GM19023 (cell line): Measurements from ENCODE around the gene SLC45A3.

Experiments
- ATAC-seq: cut with Tn5 transposase; IDR thresholded peaks from one replicate; pipeline ENCODE4 v1.9.1; 2021; ENCODE audit warnings: mild to moderate bottlenecking, moderate library complexity; ENCODE audit not compliant: unreplicated experiment

The SLC45A3 gene

DNA sequence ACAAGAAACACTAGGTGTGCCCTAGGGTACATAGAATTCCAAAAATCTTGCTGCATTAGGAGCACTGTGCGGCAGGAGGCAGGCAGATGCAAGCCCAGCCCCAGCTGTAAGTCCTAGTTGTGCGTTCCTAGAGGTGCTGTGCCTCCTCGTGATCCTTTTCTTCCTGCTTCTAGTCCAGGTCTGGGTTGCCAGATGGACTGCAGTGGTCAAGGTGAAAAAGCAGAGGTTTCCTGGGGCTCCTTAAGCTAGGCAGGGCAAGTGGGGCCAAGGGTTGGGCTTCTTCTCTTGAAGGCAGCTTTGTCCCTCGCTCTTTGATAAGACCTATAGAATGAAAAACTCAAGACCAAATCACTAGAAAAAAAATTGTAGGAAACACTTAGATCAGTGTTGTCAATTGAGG lies 21.6 kb upstream of the SLC45A3 start:
- ATAC-seq: no peak

DNA sequence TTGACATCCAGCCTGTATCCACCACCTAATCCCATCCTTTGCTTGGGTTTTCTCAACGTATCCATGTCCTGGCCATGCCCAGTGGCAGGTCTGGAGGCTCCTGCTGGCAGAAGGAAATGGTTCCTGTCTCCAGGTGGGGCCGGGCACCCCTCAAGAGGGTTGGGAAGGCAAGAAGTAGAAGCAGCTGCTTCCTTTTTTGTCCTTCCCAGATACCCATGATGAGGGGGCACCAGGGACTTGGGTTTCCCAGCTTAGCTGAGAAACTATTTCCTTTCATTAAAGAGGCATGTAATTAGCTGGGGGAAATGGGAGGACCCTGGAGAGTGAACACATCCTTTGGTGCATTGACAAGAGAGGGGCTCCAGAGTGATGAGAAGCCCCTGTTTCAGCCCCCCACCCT lies 21.1 kb upstream of the SLC45A3 start:
- no peak for ATAC-seq

DNA sequence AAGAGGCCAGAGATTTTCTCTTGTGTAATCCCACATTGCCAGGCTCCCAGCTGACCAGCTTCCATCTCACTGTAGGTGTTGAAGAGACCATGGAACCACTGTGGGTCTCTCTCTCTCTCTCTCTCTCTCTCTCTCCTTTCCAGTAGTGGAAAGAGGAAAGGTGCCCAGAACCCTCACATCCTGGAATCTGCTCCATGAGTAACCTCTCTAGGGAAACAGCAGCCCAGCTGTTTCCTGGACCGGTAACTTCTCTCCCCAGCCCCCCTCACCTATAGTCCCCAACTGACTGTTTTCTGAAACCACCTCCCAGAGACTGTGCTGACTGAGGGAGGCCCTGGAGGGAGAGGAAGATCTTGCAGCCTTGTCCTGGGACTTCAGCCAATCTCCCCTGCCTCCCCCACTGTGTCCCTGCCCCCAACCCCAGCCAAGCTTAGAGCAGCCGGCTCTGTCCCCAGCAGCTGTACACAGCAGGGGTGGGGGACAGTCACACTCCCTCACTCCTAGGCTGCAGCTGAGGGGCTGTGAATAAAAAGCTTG lies 20.6 kb upstream of the SLC45A3 start:
- no peak for ATAC-seq

DNA sequence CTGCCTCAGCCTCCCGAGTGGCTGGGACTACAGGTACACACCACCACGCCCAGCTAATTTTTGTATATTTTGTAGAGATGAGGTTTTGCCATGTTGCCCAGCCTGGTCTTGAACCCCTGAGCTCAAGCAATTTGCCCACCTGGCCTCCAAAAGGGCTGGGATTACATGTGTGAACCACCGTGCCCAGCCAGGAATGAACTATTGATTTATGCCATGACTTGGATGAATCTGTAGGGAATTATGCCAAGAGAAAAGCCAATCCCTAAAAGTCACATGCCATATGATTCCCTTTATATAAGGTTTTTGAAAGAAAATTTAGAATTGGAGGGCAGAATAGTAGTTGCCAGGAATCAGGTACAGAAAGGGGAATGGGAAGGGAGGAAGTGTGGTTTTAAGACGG lies 19.1 kb upstream of the SLC45A3 start:
- no peak for ATAC-seq

DNA sequence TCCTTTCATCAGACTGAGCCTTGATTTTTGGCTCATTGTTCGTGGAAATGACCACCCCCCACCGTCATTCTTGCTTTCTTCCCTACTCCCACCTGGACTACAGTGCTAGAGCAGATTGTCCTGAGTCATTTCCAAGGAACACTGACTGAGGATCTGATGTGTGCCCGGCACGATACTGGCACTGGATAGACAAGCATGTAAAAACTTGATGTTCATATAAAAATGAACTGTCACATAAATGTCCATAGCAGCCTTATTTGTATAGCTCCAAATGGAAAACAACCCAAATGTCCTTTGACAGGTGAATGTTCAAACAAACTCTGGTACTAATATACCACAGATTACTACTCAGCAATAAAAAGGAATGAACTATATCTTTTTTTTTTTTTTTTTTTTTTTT lies 18.6 kb upstream of the SLC45A3 start:
- ATAC-seq: no peak

DNA sequence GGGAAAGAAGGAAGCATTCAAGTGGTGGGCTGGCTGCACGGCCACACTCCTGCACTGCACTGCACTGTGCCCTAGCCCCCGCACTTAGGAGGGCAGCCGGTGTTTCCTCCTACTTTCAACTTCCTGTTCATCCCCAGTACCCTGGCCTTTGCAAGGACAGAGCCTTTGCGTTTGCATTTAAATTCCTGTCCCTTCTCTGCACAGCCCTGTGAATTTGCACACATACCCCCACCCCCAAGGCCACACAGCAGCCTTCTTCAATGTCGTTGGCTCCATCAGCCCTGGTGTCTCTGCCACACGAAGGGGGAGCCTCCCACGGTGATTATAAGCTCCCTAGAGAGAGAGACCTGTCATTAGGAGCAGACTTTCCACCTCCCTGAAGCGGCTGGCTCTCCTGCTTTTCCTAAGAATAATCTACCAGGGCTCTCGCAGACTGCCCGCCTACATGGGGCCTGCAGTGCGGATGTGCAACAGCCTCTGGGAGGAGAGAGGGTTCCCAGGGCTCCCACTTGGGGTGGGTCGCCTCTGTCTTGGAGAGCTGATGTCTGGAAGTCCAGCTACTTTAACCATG lies 13.2 kb upstream of the SLC45A3 start:
- no peak for ATAC-seq

DNA sequence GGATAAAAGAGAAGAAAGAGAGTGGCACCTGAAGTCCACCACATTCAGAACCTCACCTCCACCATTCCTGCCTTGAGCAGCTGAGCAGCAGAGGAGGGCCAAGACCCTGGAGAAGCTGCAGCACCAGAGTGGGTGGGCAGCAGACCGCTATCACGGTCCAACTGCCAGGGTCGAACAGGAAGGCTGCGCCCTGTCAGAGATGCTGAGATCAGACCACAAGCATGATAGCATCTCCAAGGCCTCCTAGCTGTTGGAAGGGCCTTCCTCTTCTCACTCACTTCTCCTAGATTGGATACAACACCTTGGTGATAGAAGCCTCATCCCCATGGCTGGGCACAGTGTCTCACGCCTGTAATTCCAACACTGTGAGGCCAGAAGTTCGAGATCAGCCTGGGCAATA lies 12.1 kb upstream of the SLC45A3 start:
- ATAC-seq: no peak

DNA sequence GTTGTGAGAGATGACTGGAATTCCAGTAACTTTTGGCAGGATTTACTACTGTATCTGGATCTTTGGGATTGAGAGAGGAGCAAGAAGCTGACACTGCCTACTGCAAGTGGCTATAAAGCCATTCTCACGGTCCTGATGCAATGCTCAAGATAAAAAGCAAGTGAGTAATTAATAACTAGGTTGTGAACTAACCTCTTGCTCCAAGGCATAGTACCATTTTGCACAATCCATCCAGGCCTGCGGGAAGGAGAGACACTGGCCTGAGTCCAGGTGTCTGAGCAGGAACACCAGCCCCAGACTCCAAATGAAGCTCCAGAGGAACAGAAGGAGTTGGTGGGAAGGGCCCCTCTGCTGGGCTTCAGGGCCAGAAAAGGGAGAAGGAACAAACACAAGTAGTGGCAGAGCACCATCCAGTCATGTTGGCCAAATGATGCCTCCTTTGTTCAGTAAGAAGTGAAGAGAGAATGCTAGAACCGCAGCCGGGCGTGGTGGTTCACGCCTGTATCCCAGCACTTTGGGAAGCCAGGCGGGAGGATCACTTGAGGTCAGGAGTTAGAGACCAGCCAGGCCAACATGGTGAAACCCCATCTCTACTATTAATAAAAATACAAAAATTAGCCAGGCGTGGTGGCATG lies 9.9 kb upstream of the SLC45A3 start:
- ATAC-seq: no peak

DNA sequence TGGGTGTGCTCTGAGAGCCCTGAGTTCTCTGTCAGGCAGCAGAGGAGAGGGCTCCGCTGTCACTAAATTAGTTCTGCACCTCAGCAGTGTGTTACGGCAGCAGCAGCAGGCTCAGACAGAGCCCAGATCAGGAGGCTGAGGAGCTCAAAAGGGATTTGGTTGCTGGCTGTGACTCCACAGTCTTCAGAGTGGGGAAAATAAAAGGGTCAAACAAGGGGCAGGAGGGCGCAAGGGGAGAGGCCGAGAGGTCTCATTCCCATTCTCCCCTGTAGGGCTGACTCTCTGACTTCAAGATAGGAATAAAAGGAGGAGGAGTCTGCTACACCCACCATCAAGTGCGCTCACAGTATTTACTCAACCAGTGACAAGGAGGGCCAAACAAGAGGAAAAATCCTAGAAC lies 9.2 kb upstream of the SLC45A3 start:
- no peak for ATAC-seq

DNA sequence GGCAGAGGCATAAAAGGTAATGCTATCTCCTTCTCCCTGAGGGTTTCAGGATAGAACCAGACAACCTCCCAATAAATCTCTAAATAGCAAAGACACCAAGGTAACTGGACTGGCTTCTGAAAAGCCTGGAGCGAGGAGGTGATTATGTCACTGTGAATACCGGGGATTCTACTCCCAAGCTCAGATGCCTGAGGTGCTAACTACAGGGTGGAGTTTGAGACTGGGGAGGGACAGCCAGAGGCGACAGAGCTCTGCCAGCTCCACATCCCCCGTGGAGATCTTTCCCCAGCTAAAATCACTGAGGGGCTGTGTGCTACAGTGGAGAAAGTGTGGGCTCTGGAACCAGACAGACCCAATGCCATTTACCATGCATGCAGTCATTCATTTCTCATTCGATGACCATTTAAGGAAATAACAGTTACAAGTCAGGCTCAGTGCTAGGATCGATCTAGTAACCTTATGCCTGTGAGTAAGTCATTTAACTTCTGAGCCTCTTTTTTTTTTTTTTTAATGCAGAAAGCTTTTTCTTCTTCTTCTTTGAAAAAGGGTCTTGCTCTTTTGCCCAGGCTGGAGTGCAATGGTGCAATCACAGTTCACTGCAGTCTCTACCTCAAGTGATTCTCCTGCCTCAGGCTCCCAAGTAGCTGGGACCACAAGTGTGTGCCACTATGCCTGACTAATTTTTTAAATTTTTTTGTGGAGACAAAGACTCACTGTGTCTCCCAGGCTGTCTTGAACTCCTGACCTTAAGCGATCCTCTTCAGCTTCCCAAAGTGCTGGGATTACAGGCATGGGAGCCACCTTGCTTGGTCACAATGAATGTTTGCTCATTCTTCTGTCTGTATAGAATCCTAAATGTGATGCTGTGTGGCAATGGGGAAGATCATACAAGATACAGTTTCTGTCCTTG lies 8.1 kb upstream of the SLC45A3 start:
- no peak for ATAC-seq

DNA sequence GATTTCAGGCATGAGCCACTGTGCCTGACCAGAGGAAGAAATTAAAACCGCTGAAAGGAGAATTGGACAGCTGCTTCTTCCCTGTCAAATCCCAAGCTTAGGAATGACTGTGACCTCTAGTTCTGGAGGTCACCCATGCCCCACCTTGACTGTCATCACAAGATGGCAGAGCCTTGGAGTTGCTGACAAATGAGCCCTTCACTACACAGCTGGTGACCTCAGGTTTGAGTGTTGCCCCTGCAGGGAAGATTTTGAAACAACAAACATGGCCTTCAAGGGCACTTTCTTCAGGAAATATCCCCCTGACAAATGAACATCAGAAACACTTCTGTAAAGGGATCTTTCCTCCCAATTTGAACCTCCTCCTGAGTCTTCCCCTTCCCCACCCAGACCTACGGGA lies 6.9 kb upstream of the SLC45A3 start:
- no peak for ATAC-seq

DNA sequence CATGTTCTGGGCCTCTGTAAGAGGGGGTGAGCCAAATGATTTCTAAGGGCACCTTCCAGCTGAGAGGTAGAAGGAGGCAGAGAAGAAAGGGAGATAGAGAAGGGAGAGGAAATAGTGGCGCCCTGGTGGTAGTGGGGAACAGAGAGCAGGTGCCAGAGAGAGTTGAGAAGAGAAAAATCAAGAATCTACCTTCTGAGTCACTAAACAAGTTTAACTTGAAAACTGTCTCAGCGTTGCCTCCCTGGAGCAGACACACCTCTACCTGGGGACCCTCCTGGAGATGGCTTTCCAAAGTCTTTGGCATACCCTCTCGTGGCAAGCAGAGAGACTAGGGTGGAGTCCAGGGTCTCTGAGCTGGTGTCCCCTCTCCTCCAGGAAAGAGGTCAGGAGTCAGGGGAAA lies 1.1 kb upstream of the SLC45A3 start:
- ATAC-seq: no peak

DNA sequence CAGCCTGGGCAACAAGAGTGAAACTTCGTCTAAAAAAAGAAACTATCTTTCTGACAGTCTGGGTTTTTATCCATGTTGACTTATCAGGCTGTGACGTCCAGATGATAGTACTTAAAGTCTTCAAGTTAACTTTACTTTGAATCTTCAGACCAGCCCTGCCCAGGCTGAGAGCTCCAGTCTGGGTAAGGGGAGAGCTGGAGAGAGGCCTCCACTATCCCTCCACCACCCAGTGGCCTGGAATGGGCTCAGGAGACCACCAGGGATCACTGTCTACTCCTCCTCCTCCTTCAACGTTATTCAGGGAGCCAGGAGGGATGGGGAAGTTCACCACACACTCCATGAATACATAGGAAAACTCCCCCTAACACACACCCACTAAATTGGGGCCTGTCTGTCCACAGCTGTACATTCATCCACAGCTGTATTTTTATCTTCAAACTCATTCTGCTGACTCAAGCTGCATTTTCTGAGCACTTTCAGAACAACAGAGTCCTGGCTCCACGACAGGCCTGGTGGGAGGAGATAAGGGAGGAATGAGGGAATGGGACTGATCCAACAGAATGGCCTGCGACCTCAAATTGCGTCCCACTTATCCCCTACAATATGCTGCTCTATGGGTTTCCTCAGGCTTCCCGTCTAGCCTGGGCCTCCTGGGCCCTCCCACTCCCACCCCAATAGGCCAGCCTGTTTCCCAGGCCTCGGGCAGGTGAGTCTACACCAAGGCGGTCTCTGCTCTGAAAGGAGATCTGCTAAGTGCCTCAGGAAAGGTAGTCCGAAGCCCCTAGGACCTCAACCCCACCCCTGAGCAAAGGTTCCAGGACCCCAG lies 1.8 kb downstream of the SLC45A3 start:
- ATAC-seq: no peak

DNA sequence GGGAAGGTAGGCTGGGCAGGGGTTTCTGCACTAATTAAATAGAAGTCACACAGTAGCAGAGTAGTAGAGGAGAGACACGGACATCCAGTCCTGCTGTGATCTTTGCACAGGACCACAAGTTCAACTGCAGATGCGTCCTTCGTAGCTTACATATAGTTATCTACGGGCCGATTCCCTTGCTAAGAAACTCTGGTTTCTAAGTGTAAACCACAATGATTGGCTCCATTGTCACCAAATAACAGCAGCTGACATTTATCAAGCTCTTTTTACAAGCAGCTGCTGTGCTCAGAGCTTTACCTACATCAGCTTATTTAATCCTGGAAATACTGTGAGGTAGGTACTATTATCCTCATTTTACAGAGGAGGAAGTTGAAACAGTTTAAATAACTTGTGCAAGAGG lies 3.1 kb downstream of the SLC45A3 start:
- ATAC-seq: no peak

DNA sequence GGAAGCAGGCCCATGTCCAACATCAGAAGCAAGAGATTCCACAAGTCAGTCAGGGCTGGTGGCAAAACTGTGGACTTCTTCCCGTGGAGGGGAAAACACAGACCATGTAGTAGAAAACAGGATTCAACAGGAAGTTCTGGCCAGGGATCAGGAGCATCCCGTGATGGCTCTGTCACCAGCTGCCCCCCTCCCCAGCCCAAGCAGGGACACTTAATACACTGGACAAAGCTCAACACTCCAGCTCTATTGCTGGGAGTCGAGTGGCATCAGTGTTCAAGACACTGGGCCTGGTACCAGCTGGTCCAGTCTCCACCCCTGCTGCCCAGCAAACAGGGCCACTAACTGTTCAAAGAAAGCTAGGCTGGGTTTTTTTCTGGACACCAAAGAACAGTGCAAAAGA lies 3.7 kb downstream of the SLC45A3 start:
- no peak for ATAC-seq

DNA sequence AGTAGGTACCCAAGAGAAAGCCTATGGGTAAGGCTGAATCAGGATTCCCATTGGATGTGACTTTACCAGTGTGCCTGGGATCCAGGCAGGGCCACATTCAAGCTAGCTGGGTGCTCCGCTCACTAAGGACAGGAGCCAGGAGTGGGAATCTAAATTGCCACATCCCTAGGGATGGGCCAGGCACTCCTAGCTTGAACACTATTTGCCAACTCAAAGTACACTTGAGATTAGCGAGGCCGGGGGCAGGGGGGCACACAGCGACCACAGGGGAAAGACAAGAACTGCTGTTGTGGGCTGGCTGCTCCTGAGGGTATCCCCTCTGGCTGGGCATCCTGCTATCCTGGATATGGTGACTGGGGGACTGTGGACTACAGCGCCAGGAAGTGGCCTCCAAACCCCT lies 4.3 kb downstream of the SLC45A3 start:
- no peak for ATAC-seq

DNA sequence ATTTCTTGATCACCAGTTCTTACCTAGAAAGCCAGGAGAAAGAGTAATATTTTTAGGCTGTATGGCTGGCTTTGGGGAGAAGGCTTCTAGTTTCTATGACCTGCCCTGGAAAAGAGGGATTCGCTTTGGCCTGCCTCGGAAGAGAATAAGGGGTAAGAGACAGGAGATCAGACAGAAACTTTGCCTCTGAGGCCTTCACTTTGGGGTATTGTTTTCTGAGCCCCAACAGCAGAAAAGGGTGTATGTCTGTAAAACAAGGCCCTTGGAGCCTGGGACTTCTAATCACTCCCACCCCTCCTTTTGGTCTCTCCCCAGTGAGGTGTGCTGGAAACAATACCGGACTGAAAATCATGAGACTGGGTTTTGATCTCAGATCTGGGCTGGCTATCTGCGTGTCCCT lies 5.1 kb downstream of the SLC45A3 start:
- ATAC-seq: no peak

DNA sequence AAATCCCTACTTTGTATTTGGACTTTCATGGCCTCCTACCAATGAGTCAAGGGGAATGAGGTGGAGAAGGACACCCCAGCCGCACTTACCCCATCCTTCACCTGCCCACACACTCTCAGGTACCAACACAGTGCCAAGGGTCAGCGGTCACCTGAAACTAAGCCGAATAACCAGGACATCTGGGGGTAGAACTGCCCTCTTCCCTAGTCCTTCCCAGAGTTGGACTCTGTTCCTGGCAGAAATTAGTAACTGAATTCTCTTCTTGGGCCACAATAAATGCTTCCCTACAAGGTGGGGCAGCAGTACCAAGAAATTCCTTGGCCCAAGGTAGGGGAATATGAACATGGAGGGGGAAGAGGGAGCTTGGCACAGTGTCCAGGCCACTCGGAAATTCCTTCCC lies 7.3 kb downstream of the SLC45A3 start:
- ATAC-seq: no peak

DNA sequence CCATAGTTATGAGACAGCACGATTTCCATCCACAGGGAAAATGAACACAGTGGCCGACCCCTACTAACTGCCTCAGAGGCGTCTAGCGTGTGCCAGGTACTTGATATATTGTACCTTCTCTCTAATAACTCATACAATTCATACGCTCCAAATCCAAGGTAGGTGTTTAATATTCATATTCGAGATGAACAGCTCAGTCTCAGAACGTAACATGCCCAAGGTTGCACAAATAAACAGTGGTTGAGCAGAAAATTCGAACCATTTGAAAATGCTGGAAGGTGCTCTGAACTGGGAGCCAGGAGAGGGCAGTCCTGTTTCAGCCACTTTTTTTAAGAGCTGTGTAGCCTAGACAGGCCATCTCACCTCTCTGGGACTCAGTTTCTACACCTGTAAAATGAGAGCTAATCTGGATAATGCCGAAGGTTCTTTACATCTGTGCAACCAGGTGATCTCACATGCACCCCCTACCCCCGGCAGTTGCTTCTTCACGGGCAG lies 7.9 kb downstream of the SLC45A3 start:
- no peak for ATAC-seq

DNA sequence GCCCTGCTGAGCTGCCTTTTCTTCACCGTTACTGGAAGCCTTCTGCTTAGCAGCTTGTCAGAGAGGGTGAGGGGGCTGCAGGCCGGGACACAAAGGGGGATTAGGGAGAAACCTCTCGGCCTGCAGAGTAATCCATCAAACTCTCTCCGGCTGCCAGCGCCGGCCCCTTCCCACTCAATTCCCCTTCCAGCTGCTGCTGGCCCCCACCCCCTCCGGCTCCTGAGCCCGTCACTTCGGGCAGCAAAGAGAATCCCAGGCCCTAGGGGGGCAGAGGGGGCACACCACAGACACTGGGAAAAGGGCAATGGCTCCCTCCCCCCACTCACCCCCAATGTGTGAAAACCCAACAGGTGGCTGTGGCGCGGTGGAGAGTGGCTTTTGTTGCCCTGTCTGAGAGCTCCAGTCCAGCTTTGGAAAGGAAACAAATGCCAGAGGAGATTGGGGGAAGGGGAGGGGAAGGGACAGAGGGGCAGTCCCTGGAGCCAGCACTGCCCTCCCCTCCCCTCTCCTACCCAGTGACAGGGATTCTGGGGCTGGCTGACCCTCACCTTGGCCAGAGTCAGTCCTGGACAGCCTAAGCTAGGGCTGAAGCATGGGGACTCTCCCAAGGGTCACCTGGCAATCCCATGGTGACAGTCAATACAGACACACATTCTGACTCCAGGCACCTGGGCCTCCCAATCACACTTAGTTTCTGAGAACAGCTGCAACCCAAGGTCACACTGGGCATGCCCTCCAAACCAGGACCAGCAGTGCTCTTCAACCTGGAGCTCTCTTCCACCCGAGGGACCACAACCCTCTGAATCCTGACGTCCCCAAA lies 9.5 kb downstream of the SLC45A3 start:
- ATAC-seq: no peak
